Neural cell (in vitro differentiated cells): ENCODE data around the gene KRTAP5-1.

Experiments
- EZH2 ChIP-seq: fragments of 200-600, 300-800 bp; shearing (Covaris generic), sonication (generic); IDR thresholded peaks from 2 replicates; pipeline ENCODE4 v1.6.1; 2014; ENCODE audit warnings: antibody characterized with exemption, low read length, borderline replicate concordance, mild to moderate bottlenecking; ENCODE audit not compliant: insufficient read depth, poor library complexity, severe bottlenecking
- POLR2AphosphoS5 ChIP-seq: IDR thresholded peaks from 2 replicates; pipeline ENCODE4 v1.6.1; 2012
- RAD21 ChIP-seq: fragments of 450-650 bp; conservative IDR thresholded peaks from 2 replicates; pipeline ENCODE4 v1.6.1; 2014; ENCODE audit warnings: antibody characterized with exemption, mild to moderate bottlenecking, moderate library complexity
- TAF1 ChIP-seq: IDR thresholded peaks from 2 replicates; pipeline ENCODE4 v1.6.1; 2012; ENCODE audit warnings: low read depth
- TF ChIP-seq, protein P1 (sequence below): fragments of 450-650 bp; IDR thresholded peaks from 2 replicates; pipeline ENCODE4 v1.5.1; 2014; ENCODE audit warnings: antibody characterized with exemption, mild to moderate bottlenecking, moderate library complexity; ENCODE audit not compliant: poor library complexity, severe bottlenecking

DNA sequence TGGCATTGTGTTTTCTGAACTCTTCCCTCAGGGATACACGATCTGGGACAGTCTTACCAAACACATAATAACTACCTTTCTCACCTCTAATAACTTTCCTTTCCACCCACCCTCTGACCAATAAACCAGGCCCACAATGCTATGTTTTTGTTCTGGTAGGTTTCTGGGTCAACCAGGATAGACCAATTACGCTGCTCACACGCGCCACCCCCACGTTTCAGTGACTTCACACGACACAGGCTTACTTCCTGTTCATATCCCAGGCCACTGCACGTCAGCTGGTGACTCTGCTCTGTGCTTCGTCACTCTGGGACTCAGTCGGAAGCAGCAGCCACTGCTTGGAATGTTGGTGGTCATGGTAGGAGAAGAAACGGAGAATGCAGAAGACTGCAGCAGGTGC, 34.4 kb upstream of the KRTAP5-1 start:
- TF ChIP-seq EZH2 (no peak), POLR2AphosphoS5 (no peak), RAD21 (no peak), TAF1 (no peak)
- TF ChIP-seq, protein P1, sequence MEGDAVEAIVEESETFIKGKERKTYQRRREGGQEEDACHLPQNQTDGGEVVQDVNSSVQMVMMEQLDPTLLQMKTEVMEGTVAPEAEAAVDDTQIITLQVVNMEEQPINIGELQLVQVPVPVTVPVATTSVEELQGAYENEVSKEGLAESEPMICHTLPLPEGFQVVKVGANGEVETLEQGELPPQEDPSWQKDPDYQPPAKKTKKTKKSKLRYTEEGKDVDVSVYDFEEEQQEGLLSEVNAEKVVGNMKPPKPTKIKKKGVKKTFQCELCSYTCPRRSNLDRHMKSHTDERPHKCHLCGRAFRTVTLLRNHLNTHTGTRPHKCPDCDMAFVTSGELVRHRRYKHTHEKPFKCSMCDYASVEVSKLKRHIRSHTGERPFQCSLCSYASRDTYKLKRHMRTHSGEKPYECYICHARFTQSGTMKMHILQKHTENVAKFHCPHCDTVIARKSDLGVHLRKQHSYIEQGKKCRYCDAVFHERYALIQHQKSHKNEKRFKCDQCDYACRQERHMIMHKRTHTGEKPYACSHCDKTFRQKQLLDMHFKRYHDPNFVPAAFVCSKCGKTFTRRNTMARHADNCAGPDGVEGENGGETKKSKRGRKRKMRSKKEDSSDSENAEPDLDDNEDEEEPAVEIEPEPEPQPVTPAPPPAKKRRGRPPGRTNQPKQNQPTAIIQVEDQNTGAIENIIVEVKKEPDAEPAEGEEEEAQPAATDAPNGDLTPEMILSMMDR, result no peak
